ENCODE data around the gene MED14. TPM values are rescaled to one million over a fixed set of nuclear protein-coding genes. Genes with fewer than 3 reads are reported as not detected.
"Not testable (repeated sequence)": the region's sequence is repeated elsewhere in the genome, so short reads cannot be mapped to it uniquely, and the experiment has no call there.

The MED14 gene
- total RNA-seq: 10 to 100 TPM; 33.1 to 63.9 (median 55.2) TPM
- polyA plus RNA-seq: 10 to 100 TPM in 1 of 3 donors, 1 to 10 TPM in 2; 6.9 to 10.8 (median 8.0) TPM
- long read RNA-seq, donor 1, partial matches to known transcripts: 5 of 5 reads
- long read RNA-seq, donor 1, other reads (novel, unspliced or antisense): 0 of 5 reads
- long read RNA-seq, donor 2, full-length matches to known transcripts: 1 of 1 reads
- long read RNA-seq, donor 2, partial matches to known transcripts: 0 of 1 reads
- long read RNA-seq, donor 2, other reads (novel, unspliced or antisense): 0 of 1 reads

DNA sequence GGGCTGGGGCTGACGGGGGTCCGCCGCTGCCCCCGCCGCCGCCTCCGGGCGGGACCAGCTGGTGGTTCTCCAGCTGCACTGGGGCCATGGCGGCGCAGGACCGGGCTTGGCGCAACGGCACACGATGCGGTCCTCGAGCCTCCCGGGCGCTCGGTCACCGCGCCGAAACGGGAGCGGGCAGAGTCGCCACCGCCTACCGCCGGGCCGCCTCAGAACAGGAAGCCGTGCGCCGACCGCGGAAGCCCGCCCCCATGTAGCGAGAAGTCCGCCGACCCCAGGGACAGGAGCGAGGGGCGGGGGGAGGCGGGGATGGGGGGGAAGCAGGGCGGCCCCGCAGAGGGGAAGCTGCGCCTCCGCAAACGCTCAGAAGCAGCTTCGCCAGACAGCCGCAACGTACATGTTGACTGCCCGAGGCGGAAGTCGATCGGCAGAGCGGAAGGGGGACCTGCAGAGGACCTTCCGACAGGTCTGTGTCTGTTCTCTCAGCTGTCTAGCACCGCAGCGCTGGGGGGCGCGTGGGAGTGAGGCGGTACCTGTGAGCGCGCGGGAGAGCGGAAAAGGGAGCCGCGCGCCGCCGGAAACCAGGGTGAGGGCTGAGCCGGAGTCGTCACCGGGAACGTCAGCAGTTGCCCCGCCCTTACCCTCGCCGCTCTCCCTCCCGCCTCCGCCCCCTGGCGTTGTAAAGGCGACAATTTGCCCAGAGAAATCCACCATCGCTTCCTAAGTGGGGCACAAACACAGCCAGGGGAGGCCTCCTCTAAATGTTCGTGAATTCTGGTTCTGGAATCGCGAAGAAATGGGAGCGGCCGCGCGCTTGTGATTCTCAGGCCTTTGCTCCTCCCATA lies at the start of gene MED14:
MED14 (minus strand) TSS at position 218 of the 845 bp plus-strand sequence; CDS start at position 88, 130 bp downstream.
- Histone ChIP-seq H3K4me3 (peak within 1 kb of the TSS; percentile 60 to 89 (median 74)), H3K27me3 (replicated peaks in 1 of 7) (peaks cover 0 to 12% (median 0%) of the 10 kb centered on the region in 7 donors), H3K4me1 (peaks cover 12 to 53% (median 32%) of the 10 kb centered on the region in 6 donors), H3K36me3 (no peaks in the 10 kb centered on the region), H3K9me3 (no peaks in the 10 kb centered on the region), H3K27ac (peak within 1 kb of the TSS; percentile 91 to 97 (median 96))
- WGBS, 5 donors: 0 to 1% (median 0%) methylated on average over 7 to 88 of the region's 88 CpGs
- peak; percentile 98 for DNase-seq
- TF ChIP-seq, protein P1, sequence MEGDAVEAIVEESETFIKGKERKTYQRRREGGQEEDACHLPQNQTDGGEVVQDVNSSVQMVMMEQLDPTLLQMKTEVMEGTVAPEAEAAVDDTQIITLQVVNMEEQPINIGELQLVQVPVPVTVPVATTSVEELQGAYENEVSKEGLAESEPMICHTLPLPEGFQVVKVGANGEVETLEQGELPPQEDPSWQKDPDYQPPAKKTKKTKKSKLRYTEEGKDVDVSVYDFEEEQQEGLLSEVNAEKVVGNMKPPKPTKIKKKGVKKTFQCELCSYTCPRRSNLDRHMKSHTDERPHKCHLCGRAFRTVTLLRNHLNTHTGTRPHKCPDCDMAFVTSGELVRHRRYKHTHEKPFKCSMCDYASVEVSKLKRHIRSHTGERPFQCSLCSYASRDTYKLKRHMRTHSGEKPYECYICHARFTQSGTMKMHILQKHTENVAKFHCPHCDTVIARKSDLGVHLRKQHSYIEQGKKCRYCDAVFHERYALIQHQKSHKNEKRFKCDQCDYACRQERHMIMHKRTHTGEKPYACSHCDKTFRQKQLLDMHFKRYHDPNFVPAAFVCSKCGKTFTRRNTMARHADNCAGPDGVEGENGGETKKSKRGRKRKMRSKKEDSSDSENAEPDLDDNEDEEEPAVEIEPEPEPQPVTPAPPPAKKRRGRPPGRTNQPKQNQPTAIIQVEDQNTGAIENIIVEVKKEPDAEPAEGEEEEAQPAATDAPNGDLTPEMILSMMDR (IDR thresholded peaks at IDR 0.05 in 8 of 11, conservative IDR thresholded peaks at IDR 0.05 in 3 of 11): peak; percentile 20 to 81 (median 70)
- no peak for TF ChIP-seq POLR2A (IDR thresholded peaks at IDR 0.05)
- TF ChIP-seq POLR2AphosphoS5 (IDR thresholded peaks at IDR 0.05): peak; percentile 89 to 92 (median 91)
- intact Hi-C loops (cut with DNase I; ENCODE audit: low total_unique reads): no loop called here

DNA sequence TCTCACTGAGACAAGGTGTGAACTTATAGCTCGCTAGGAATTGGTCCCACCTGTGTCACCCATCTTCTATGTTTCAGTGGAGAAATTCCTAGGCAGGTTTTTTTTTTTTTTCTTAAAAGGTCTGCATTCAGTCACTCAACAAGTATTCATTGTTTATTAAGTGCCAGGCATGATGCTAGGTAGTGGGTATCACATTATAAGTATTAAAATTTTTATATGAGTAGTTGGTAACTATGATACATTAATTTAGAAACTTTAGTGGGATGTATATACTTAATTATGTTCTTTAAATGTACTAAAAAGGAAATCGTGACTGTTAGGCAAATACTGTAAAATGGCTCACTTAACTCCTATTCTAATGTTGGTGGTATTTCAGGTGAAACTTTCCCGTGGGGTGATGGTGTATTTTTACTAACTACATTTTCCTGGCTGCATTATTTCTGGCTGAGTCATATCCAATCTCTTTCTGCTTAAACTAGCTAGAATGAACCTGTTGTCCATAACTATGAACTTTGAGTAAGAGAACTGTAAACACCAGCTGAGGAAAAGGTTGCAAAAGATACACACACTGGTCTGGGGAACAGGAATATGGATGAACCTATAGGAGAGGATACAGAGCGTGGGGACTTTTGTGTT lies 49.3 kb upstream of the MED14 start:
- Histone ChIP-seq H3K27me3 (replicated peaks in 1 of 7) (peaks cover 0 to 8% (median 0%) of the 10 kb centered on the region in 7 donors), H3K4me3 (no peak overlapping the region), H3K4me1 (no peaks in the 10 kb centered on the region), H3K27ac (no peak overlapping the region), H3K9me3 (peaks cover 0 to 4% (median 0%) of the 10 kb centered on the region in 8 donors), H3K36me3 (no peaks in the 10 kb centered on the region)
- TF ChIP-seq POLR2AphosphoS5 (IDR thresholded peaks at IDR 0.05): no peak
- TF ChIP-seq, protein P1 (IDR thresholded peaks at IDR 0.05 in 8 of 11, conservative IDR thresholded peaks at IDR 0.05 in 3 of 11): no peak
- TF ChIP-seq POLR2A (IDR thresholded peaks at IDR 0.05): no peak
- 69 to 85% (median 81%) methylated on average over 4 of the region's 4 CpGs for WGBS, 5 donors
- intact Hi-C loops (cut with DNase I; ENCODE audit: low total_unique reads): no loop called here
- DNase-seq: no peak

DNA sequence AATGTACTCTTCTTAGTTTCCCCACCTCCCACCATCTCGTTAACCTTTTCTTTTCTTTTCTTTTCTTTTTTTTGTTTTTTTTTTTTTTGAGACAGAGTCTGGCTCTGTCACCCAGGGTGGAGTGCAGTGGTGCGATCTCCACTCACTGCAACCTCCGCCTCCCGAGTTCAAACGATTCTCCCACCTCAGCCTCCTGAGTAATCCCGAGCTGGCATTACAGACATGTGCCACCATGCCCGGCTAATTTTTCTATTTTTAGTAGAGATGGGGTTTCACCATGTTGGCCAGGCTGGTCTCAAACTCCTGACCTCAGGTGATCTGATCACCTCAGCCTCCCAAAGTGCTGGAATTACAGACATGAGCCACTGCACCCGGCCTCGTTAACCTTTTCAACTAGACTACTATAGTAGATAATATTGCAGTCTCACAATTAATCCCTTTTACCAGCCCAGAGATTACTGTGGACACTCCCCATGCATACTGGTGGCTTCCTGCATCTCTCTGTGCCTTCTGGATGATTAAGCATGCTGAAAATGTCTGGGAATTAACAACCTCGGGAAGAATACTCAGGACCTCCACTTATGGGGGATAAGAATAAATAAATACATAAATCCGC lies 47.4 kb upstream of the MED14 start:
- H3K4me1 ChIP-seq; H3K4me3 ChIP-seq; H3K27ac ChIP-seq; intact Hi-C loops (cut with DNase I; ENCODE audit: low total_unique reads); DNase-seq; H3K9me3 ChIP-seq; H3K36me3 ChIP-seq: not testable (repeated sequence)
- peaks cover 0 to 14% (median 0%) of the 10 kb centered on the region in 7 donors for H3K27me3 ChIP-seq (replicated peaks in 1 of 7)
- WGBS, 5 donors: 80 to 92% (median 84%) methylated on average over 9 to 11 of the region's 11 CpGs

DNA sequence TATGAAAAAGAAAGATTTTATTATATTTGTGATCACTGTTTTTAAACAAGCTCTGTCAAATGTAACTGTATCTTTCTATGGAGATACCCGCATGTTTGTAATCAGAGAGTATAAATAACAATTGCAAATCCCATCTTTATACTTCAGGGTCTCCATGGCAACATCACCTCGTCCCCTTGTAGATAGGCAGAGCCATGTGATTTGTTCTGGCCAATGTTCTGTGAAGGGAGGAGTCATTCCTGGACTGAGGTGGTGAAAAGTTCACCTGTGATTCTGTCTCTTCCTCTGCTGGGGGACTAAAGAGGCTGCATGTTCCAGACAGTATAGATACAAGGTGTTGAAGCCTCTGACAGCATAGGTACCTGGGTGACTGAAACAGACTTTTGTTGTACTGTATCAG lies 45.6 kb upstream of the MED14 start:
- peaks cover 0 to 16% (median 0%) of the 10 kb centered on the region in 7 donors for H3K27me3 ChIP-seq (replicated peaks in 1 of 7)
- WGBS, 5 donors: 62 to 91% (median 71%) methylated on average over 2 of the region's 2 CpGs
- no peaks in the 10 kb centered on the region for H3K4me1 ChIP-seq
- no peak overlapping the region for H3K4me3 ChIP-seq
- H3K27ac ChIP-seq: no peak overlapping the region
- H3K36me3 ChIP-seq: no peaks in the 10 kb centered on the region
- no peaks in the 10 kb centered on the region for H3K9me3 ChIP-seq
- no peak for DNase-seq
- no peak for TF ChIP-seq POLR2A (IDR thresholded peaks at IDR 0.05)
- no peak for TF ChIP-seq POLR2AphosphoS5 (IDR thresholded peaks at IDR 0.05)
- TF ChIP-seq, protein P1 (IDR thresholded peaks at IDR 0.05 in 8 of 11, conservative IDR thresholded peaks at IDR 0.05 in 3 of 11): no peak
- intact Hi-C loops (cut with DNase I; ENCODE audit: low total_unique reads): no loop called here

Measured in spleen (tissue), 13 donors.